ENCODE measurements around the gene IGF1R. TPM values are rescaled to one million over a fixed set of nuclear protein-coding genes. Genes with fewer than 3 reads are reported as not detected.

IGF1R gene
- total and polyA plus RNA-seq, 2 of the 13 experiments (the other 11 are each of a cell fraction or from before 2014, with no cell fraction given): 15.9 to 18.4 TPM

- H3K9me3 ChIP-seq (ENCODE audit: low read length): no peaks in the 10 kb centered on the region
- 78% methylated on average over 9 of the region's 9 CpGs for WGBS (ENCODE audit: low lambda C conversion rate)
- no peaks in the 10 kb centered on the region for H3K36me3 ChIP-seq (replicated peaks in 1 of 2; ENCODE audit: control insufficient read depth in 1 of 2, insufficient read depth in 2 of 2, low read length in 2 of 2)
- no peak overlapping the region for H3K4me2 ChIP-seq (ENCODE audit: low read depth, low read length)
- H3K9ac ChIP-seq (ENCODE audit: insufficient read depth, low read depth, low read length): no peak overlapping the region
- H4K20me1 ChIP-seq (ENCODE audit: insufficient read depth, low read length): peaks cover 54% of the 10 kb centered on the region
- DNase-seq (ENCODE audit: low spot score) (peak; percentile 43), FAIRE-seq (peak; percentile 8), ATAC-seq (peak; percentile 81)
- no peak overlapping the region for H2AFZ ChIP-seq (ENCODE audit: low read length)
- H3K4me3 ChIP-seq (replicated peaks in 1 of 3; ENCODE audit: insufficient read depth in 1 of 3, low read depth in 2 of 3, low read length in 3 of 3): no peak overlapping the region
- H3K79me2 ChIP-seq (ENCODE audit: insufficient read depth, low read length): peaks cover 79% of the 10 kb centered on the region
- H3K27ac ChIP-seq (ENCODE audit: extremely low read length, insufficient read depth, low read length): no peak overlapping the region
- intact Hi-C loops (cut with micrococcal nuclease; ENCODE audit: unreplicated experiment): no loop called here
- CTCF ChIA-PET (ENCODE audit: low intra/inter-chr PET ratio, low total read pairs): no interaction called here
- no peaks in the 10 kb centered on the region for H3K27me3 ChIP-seq (ENCODE audit: control insufficient read depth in 1 of 2, insufficient read depth in 2 of 2, low read length in 2 of 2)
- in situ Hi-C loops (cut with HindIII; ENCODE audit: extremely low pct_ligation_motif_present, low pct_unique_long_range_greater_than_20kb): loop anchor here (5.0 kb wide), 1 partner anchor 59 kb away; no protein-coding TSS in a partner anchor
- POLR2A ChIA-PET: no interaction called here
- no TSS peak for BruUV-seq (replicated peaks)
- H3K4me1 ChIP-seq (ENCODE audit: insufficient read depth, low read length): peaks cover 54% of the 10 kb centered on the region
- no peak for TF ChIP-seq ZNF558 (CRISPR knock-in tag; IDR thresholded peaks at IDR 0.05; ENCODE audit: borderline replicate concordance)
- TF ChIP-seq SRSF9 (IDR thresholded peaks at IDR 0.05; ENCODE audit: borderline replicate concordance, insufficient read depth, low read depth, low read length, poor library complexity, severe bottlenecking): no peak
- TF ChIP-seq SOX5 (CRISPR knock-in tag; IDR thresholded peaks at IDR 0.05; ENCODE audit: borderline replicate concordance): no peak
- TF ChIP-seq ZNF432 (CRISPR knock-in tag; IDR thresholded peaks at IDR 0.05; ENCODE audit: borderline replicate concordance): no peak
- 0 out of 2 replicates have a peak, but pooled peaks have one; percentile 7 for TF ChIP-seq HMG20A (CRISPR knock-in tag; IDR thresholded peaks at IDR 0.05; ENCODE audit: borderline replicate concordance)
- no peak for TF ChIP-seq SIN3A (IDR thresholded peaks at IDR 0.05; ENCODE audit: borderline replicate concordance, low read depth, low read length)
- 0 out of 2 replicates have a peak, but pooled peaks have one; percentile 31 for TF ChIP-seq CEBPB (IDR thresholded peaks at IDR 0.05; ENCODE audit: borderline replicate concordance, low read depth, low read length)
- TF ChIP-seq ZNF225 (CRISPR knock-in tag; IDR thresholded peaks at IDR 0.05): no peak
- peak; percentile 29; the same call in 1 of the 2 replicates for TF ChIP-seq CEBPG (CRISPR knock-in tag; IDR thresholded peaks at IDR 0.05)
- no peak for TF ChIP-seq HBP1 (CRISPR knock-in tag; IDR thresholded peaks at IDR 0.05; ENCODE audit: low read depth)
- no peak for TF ChIP-seq ZNF460 (CRISPR knock-in tag; IDR thresholded peaks at IDR 0.05; ENCODE audit: borderline replicate concordance)
- no peak for TF ChIP-seq ZFP37 (CRISPR knock-in tag; IDR thresholded peaks at IDR 0.05; ENCODE audit: borderline replicate concordance)
- TF ChIP-seq ZNF446 (CRISPR knock-in tag; IDR thresholded peaks at IDR 0.05): no peak
- peak; percentile 65; the same call in 1 of the 2 replicates for TF ChIP-seq FOSL2 (CRISPR knock-in tag; IDR thresholded peaks at IDR 0.05)
- TF ChIP-seq PBX3 (CRISPR knock-in tag; IDR thresholded peaks at IDR 0.05; ENCODE audit: borderline replicate concordance): no peak
- no peak for TF ChIP-seq FOXA1 (IDR thresholded peaks at IDR 0.05)
- peak; percentile 16; the same call in 1 of the 2 replicates for TF ChIP-seq FOXA1 (CRISPR knock-in tag; IDR thresholded peaks at IDR 0.05)
- no peak for TF ChIP-seq SOX13 (IDR thresholded peaks at IDR 0.05)
- TF ChIP-seq SOX13 (CRISPR knock-in tag; conservative IDR thresholded peaks at IDR 0.05 in 1 of 2, IDR thresholded peaks at IDR 0.05 in 1 of 2): no peak
- no peak for TF ChIP-seq EP300 (IDR thresholded peaks at IDR 0.05; ENCODE audit: low read depth in 2 of 2, low read length in 2 of 2)
- TF ChIP-seq EP300 (CRISPR knock-in tag; IDR thresholded peaks at IDR 0.05; ENCODE audit: borderline replicate concordance): peak; percentile 24; the same call in 1 of the 2 replicates
- TF ChIP-seq ARNT2 (CRISPR knock-in tag; IDR thresholded peaks at IDR 0.05; ENCODE audit: low read depth): no peak
- TF ChIP-seq KLF13 (CRISPR knock-in tag; IDR thresholded peaks at IDR 0.05): no peak
- TF ChIP-seq SALL1 (CRISPR knock-in tag; IDR thresholded peaks at IDR 0.05): peak; percentile 14; the same call in 1 of the 2 replicates
These were observed 139.8 kb downstream of the IGF1R start for GRCh38 chr15:98787936-98788757.
